ENCODE data around the gene TMC7. TPM values are rescaled to one million over a fixed set of nuclear protein-coding genes. Genes with fewer than 3 reads are reported as not detected.

The TMC7 gene
- total and polyA plus RNA-seq, 2 experiments from 2014 or later = 1.7 to 2.4 TPM

- TF ChIP-seq ZNF462 (CRISPR knock-in tag; IDR thresholded peaks at IDR 0.05) = no peak
- no peak for TF ChIP-seq NANOG (IDR thresholded peaks at IDR 0.05; ENCODE audit: borderline replicate concordance)
These were observed 61.0 kb downstream of the TMC7 start (continued) for GRCh38 chr16:19044769-19045168.

DNA sequence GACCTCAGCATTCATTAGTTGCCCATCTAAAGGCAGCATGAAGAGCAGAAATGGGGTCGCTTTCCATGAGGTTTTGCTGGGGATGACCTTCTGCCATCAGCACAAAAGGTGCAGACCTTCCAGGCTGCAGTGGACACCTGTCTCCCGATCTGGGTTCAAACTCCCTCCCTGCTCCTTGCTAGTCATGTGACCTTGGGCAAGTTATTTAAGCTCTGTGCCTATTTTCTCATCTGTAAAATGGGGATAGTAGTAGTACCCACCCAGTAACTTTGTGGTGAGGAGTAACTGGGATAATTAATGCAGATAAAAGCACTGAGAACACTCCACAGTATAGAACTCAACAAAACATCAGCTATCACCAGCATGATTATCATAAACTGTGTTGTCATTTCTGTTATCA is 62.3 kb downstream of the TMC7 start:
- no peak overlapping the region for H3K27ac ChIP-seq (ENCODE audit: low read depth)
- H3K36me3 ChIP-seq (ENCODE audit: insufficient read depth) = no peaks in the 10 kb centered on the region
- no peaks in the 10 kb centered on the region for H3K27me3 Mint-ChIP-seq (ENCODE audit: insufficient read depth, low read depth, poor library complexity)
- no peaks in the 10 kb centered on the region for H3K4me1 Mint-ChIP-seq
- DNase-seq (ENCODE audit: low spot score) (no peak), ATAC-seq (no peak)
- H3F3A ChIP-seq (replicated peaks; ENCODE audit: low read depth) = no peaks in the 10 kb centered on the region
- no peaks in the 10 kb centered on the region; the same call in 1 of the 3 replicates for H3K9me3 Mint-ChIP-seq
- H3K9me2 ChIP-seq (ENCODE audit: insufficient read depth) = no peaks in the 10 kb centered on the region
- H3K36me3 Mint-ChIP-seq (ENCODE audit: low read depth) = peaks cover 7% of the 10 kb centered on the region
- H2AFZ ChIP-seq = no peak overlapping the region
- no peaks in the 10 kb centered on the region for H3K4me1 ChIP-seq (ENCODE audit: insufficient read depth)
- no peak overlapping the region for H3K27ac Mint-ChIP-seq
- no peaks in the 10 kb centered on the region for H3K27me3 ChIP-seq (ENCODE audit: insufficient read depth)
- H3K4me3 Mint-ChIP-seq = no peak overlapping the region
- no peaks in the 10 kb centered on the region for H3K79me2 ChIP-seq (replicated peaks; ENCODE audit: insufficient read depth)
- H3K4me2 ChIP-seq = no peak overlapping the region
- H4K20me1 ChIP-seq (replicated peaks; ENCODE audit: insufficient read depth) = no peaks in the 10 kb centered on the region
- H3K4me3 ChIP-seq = no peak overlapping the region
- no peak for TF ChIP-seq POLR2AphosphoS5 (IDR thresholded peaks at IDR 0.05; ENCODE audit: low read depth)
- TF ChIP-seq JUNB (IDR thresholded peaks at IDR 0.05; ENCODE audit: unreplicated experiment) = no peak
- no peak for TF ChIP-seq ZNF462 (CRISPR knock-in tag; IDR thresholded peaks at IDR 0.05)
- no peak for TF ChIP-seq EZH2phosphoT487 (IDR thresholded peaks at IDR 0.05; ENCODE audit: unreplicated experiment)
- no peak for TF ChIP-seq ZNF114 (CRISPR knock-in tag; IDR thresholded peaks at IDR 0.05)
- TF ChIP-seq CTCF (conservative IDR thresholded peaks at IDR 0.05; ENCODE audit: low read depth in 2 of 2) = no peak
- TF ChIP-seq CREB1 (CRISPR knock-in tag; IDR thresholded peaks at IDR 0.05; ENCODE audit: low read depth) = no peak
- TF ChIP-seq STAT1 (IDR thresholded peaks at IDR 0.05; ENCODE audit: unreplicated experiment) = no peak

Measured in GM23338 (cell line).